NB4 (cell line): ENCODE measurements around the gene COX7A2L.

Source experiments
- DNase-seq: peaks from one replicate; pipeline ENCODE4 v3.0.0; 2010; ENCODE audit warnings: low read depth
- H3K4me3 ChIP-seq: one replicate; pipeline ENCODE4 v1.5.1; 2011; ENCODE audit warnings: mild to moderate bottlenecking, low read depth, low read length, moderate library complexity
- MYC ChIP-seq: IDR thresholded peaks from 2 replicates; pipeline ENCODE4 v1.6.1; 2011; ENCODE audit warnings: low read depth, low read length
- POLR2A ChIP-seq: IDR thresholded peaks from 2 replicates; pipeline ENCODE4 v1.6.1; 2011; ENCODE audit warnings: mild to moderate bottlenecking; ENCODE audit not compliant: insufficient read length; ENCODE audit errors: extremely low read depth
- TF ChIP-seq, protein P1 (sequence below): IDR thresholded peaks from 2 replicates; pipeline ENCODE4 v1.6.1; 2011; ENCODE audit warnings: low read depth, low read length
- TF ChIP-seq, protein P2 (sequence below): IDR thresholded peaks from one replicate; pipeline ENCODE4 v1.5.1; 2012; ENCODE audit warnings: low read depth, low read length

Gene COX7A2L

DNA sequence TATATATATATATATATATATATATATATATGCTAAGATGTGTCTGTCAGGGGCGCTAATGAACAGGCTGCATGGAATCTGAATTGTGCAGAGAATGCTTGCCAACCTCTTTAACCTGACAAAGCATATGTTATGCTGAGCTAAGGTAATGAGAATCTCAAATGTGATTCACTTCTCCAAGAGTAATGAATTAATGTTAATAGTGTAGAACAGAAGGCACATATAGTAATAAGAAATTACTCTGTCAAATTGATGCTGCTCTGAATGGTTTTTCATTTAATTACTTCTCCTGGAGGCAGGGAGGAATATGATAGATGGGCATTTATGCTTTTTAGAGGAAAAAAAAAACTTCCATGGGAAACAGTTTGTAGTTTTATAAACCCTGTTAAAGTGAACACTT, 35.4 kb downstream of the COX7A2L start:
- H3K4me3 ChIP-seq = no peak overlapping the region
- TF ChIP-seq, protein P1, sequence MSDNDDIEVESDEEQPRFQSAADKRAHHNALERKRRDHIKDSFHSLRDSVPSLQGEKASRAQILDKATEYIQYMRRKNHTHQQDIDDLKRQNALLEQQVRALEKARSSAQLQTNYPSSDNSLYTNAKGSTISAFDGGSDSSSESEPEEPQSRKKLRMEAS = no peak
- no peak for TF ChIP-seq POLR2A
- TF ChIP-seq, protein P2, sequence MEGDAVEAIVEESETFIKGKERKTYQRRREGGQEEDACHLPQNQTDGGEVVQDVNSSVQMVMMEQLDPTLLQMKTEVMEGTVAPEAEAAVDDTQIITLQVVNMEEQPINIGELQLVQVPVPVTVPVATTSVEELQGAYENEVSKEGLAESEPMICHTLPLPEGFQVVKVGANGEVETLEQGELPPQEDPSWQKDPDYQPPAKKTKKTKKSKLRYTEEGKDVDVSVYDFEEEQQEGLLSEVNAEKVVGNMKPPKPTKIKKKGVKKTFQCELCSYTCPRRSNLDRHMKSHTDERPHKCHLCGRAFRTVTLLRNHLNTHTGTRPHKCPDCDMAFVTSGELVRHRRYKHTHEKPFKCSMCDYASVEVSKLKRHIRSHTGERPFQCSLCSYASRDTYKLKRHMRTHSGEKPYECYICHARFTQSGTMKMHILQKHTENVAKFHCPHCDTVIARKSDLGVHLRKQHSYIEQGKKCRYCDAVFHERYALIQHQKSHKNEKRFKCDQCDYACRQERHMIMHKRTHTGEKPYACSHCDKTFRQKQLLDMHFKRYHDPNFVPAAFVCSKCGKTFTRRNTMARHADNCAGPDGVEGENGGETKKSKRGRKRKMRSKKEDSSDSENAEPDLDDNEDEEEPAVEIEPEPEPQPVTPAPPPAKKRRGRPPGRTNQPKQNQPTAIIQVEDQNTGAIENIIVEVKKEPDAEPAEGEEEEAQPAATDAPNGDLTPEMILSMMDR = no peak
- no peak for TF ChIP-seq MYC
- DNase-seq = no peak

DNA sequence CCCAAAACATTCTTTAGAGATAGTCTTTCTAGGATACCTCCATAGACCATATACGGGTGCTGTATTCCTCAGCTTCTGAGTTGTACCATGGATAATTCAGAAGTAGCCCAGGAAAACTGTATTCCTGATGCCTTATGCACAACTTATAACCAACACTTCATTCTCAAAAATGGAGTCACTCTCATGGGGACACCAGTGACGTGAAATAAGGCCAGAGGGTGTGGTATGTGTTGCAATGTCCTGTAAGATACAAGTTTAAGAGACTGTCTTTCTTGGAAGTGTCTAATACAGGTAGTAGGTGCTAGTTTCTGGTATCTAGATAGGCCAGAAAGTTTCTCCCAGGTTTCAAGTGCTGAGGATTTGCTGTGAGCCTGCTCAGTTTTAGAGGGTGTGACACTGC, 36.1 kb downstream of the COX7A2L start:
- H3K4me3 ChIP-seq = no peak overlapping the region
- no peak for DNase-seq
- TF ChIP-seq MYC (no peak), POLR2A (no peak)
- TF ChIP-seq, protein P2 = no peak

DNA sequence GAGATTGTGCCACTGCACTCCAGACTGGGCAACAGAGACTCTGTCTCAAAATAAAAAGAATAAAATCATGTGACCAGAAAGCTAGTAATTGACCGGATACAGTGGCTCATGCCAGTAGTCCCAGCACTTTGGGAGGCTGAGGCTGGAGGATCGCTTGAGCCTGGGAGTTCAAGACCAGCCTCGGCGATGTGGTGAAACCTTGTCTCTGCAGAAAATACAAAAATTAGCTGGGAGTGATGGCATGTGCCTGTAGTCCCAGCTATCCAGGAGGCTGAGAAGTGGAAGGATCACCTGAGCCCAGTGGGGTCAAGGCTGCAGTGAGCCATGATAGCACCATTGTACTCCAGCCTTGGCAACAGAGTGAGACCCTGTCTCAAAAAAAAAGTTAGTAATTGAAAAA, 36.8 kb downstream of the COX7A2L start:
- no peak for DNase-seq

DNA sequence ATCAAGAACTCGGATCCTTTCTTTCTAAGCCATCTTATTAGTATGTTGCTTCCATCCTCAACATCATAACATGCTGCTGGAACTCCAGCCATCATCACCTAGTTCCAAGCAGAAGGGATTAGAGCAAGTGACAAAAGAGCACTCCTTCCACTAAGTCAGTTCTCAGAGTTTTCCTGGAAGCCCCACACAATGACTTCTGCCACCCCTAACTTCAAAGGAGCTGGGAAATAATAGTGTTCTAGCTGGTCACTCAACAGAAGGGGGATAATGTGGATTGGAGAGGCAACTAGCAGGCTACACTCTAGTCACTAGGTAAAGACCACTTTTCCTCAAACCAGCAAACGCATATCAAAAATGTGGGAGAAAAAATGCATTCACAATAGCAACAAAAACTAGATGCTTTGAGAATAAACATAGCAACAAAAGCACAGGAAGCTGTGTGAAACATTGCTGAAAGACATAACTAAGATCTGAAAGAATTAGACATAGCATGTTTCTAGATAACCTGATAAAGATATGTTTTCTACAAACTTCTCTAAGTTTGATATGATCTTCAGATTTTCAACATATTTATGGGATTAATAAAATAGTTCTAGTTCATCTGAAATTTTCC, 39.5 kb downstream of the COX7A2L start:
- no peak overlapping the region for H3K4me3 ChIP-seq
- no peak for DNase-seq
- TF ChIP-seq, protein P1 = no peak
- no peak for TF ChIP-seq MYC
- TF ChIP-seq, protein P2 = no peak
- no peak for TF ChIP-seq POLR2A

More for the DNA sequence above, 36.8 kb downstream of the COX7A2L start:
- no peak overlapping the region for H3K4me3 ChIP-seq
- TF ChIP-seq POLR2A = no peak
- TF ChIP-seq, protein P2 = no peak
- TF ChIP-seq, protein P1 = no peak
- TF ChIP-seq MYC = no peak

DNA sequence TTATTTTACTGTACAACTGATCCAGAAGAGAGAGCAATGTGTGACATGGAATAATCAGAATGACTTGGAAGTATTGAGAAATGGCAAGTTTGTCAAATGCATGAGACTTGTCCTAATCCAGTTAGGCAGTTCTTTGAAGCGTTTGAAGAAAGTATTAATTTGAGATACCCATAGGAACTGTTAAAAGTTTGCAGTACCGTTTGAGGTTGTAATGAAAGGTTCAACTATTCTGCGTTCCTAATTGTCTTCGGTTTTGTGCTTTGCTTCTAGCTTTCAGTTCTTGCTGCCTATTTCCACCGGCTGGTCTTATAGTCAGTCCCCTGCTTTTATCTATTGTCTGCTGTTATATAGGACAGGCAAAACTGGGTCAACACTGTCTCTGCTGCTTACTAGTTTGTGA, 41.8 kb downstream of the COX7A2L start:
- no peak for DNase-seq
- no peak overlapping the region for H3K4me3 ChIP-seq
- no peak for TF ChIP-seq POLR2A

DNA sequence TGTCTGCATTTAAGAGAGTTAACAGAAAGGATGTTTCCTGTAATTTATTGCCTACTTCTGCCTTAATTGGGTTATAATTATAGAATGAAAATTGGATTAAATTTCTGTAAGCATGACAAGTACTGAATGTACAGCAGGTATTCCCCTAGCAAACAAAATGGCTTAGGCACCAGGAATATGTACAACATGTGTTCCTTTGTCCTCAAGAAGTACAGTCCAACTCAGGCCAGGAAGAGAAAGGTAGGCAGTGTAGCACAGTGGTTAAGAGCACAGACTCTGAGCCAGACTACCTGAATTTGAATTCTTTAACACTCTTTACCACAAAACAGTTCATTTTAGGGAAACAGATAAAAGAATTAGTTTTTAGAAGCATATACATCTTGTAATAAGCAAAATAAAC, 43.1 kb downstream of the COX7A2L start:
- no peak overlapping the region for H3K4me3 ChIP-seq
- TF ChIP-seq MYC (no peak), POLR2A (no peak)
- TF ChIP-seq, protein P1 = no peak
- TF ChIP-seq, protein P2 = no peak
- no peak for DNase-seq
